Activated T-cell treated with anti-CD3 and anti-CD28 coated beads for 48 hours (primary cell): ENCODE measurements around the gene PPP1R1B.

ENCODE experiments used
- DNase-seq: peaks from one replicate; pipeline ENCODE4 v3.0.0-alpha.2; 2020; ENCODE audit warnings: low read depth

The PPP1R1B gene

GRCh38 chr17:39684369-39685192 lies 57.8 kb downstream of the PPP1R1B start:
- no peak for DNase-seq
